PC-3 (cell line): Measurements from ENCODE around the gene KCTD5.

Experiments used
- CTCF ChIP-seq: fragments of 300-600 bp; sonication (generic); conservative IDR thresholded peaks from 2 replicates; pipeline ENCODE4 v1.5.1; 2017; ENCODE audit warnings: antibody characterized with exemption, low read depth, mild to moderate bottlenecking, low read length
- EZH2 ChIP-seq: fragments of 300-600 bp; sonication (generic); IDR thresholded peaks from one replicate; pipeline ENCODE4 v1.6.1; 2017; ENCODE audit warnings: antibody characterized with exemption, mild to moderate bottlenecking, low read length; ENCODE audit not compliant: unreplicated experiment
- EZH2phosphoT487 ChIP-seq: fragments of 300-600 bp; sonication (generic); IDR thresholded peaks from 2 replicates; pipeline ENCODE4 v1.6.1; 2018; ENCODE audit warnings: mild to moderate bottlenecking, antibody characterized with exemption, low read length, borderline replicate concordance

- no peak for TF ChIP-seq CTCF
- TF ChIP-seq EZH2 = no peak
- TF ChIP-seq EZH2phosphoT487 = no peak
Observed at GRCh38 chr16:2713523-2713922, 31.2 kb downstream of the KCTD5 start.
